Vagina (tissue), 2 donors: ENCODE measurements around the gene SYNDIG1L. TPM values are rescaled to one million over a fixed set of nuclear protein-coding genes. Genes with fewer than 3 reads are reported as not detected.

Experiments used
- DNase-seq, 2 donors: peaks; one replicate each; pipeline ENCODE4 v3.0.0-alpha.2; 2017; ENCODE audit errors: extremely low spot score in 2 of 2
- H3K27ac ChIP-seq: fragments of 200-600 bp; sonication (generic); one replicate; pipeline ENCODE4 v1.5.1; 2019
- H3K27me3 ChIP-seq: fragments of 200-600 bp; sonication (generic); one replicate; pipeline ENCODE4 v1.5.1; 2019
- H3K36me3 ChIP-seq, 2 donors: fragments of 200-600 bp; sonication (generic); one replicate each; pipeline ENCODE4 v1.5.1; 2017 to 2019
- H3K4me1 ChIP-seq: fragments of 200-600 bp; sonication (generic); one replicate; pipeline ENCODE4 v1.5.1; 2019
- H3K4me3 ChIP-seq, 2 donors: fragments of 200-600 bp; sonication (generic); 1 replicate in 1 of 2; 2 replicates in 1 of 2; pipeline ENCODE4 v1.5.1; 2016 to 2019
- H3K9me3 ChIP-seq: fragments of 200-600 bp; sonication (generic); one replicate; pipeline ENCODE4 v1.5.1; 2019
- POLR2A ChIP-seq, 2 donors: fragments of 450-650 bp; IDR thresholded peaks; one replicate each; pipeline ENCODE4 v1.6.1; 2017; ENCODE audit warnings: antibody characterized with exemption in 2 of 2, mild to moderate bottlenecking in 2 of 2, moderate library complexity in 2 of 2
- POLR2AphosphoS5 ChIP-seq, 2 donors: sonication (generic); formaldehyde crosslinking; IDR thresholded peaks; one replicate each; pipeline ENCODE4 v1.9.0; 2017; ENCODE audit warnings: antibody characterized with exemption in 2 of 2, mild to moderate bottlenecking in 2 of 2, low read depth in 1 of 2; ENCODE audit not compliant: insufficient read depth in 1 of 2
- intact Hi-C: fragments of 100-400 bp; cut with DNase I; formaldehyde crosslinking; loops from one replicate; pipeline ENCODE4 v1.15.1; 2023
- total RNA-seq: library from RNA; depleted of rRNA; stranded (reverse); fragments of >200 nt; gene quantifications from one replicate; pipeline ENCODE4 v1.2.3, GENCODE V29; 2016
- TF ChIP-seq, protein P1 (sequence below), 3 experiments: fragments of 450-650 bp in 2 of 3; fragments of 200-600 bp in 1 of 3; sonication (generic) in 1 of 3; IDR thresholded peaks; one replicate each; pipeline ENCODE4 v1.5.1; 2017 to 2019; ENCODE audit warnings: antibody characterized with exemption in 3 of 3, mild to moderate bottlenecking in 2 of 3, moderate library complexity in 2 of 3

Gene SYNDIG1L
- total RNA-seq, 1 donor from 2014 or later, result not detected

- Histone ChIP-seq H3K27ac (no peak overlapping the region), H3K27me3 (no peaks in the 10 kb centered on the region), H3K4me3 (no peak overlapping the region), H3K4me1 (peaks cover 6% of the 10 kb centered on the region), H3K36me3 (no peaks in the 10 kb centered on the region), H3K9me3 (no peaks in the 10 kb centered on the region)
- TF ChIP-seq POLR2A (IDR thresholded peaks at IDR 0.05) (no peak), POLR2AphosphoS5 (IDR thresholded peaks at IDR 0.05; ENCODE audit: insufficient read depth in 1 of 2, low read depth in 1 of 2) (no peak)
- TF ChIP-seq, protein P1, sequence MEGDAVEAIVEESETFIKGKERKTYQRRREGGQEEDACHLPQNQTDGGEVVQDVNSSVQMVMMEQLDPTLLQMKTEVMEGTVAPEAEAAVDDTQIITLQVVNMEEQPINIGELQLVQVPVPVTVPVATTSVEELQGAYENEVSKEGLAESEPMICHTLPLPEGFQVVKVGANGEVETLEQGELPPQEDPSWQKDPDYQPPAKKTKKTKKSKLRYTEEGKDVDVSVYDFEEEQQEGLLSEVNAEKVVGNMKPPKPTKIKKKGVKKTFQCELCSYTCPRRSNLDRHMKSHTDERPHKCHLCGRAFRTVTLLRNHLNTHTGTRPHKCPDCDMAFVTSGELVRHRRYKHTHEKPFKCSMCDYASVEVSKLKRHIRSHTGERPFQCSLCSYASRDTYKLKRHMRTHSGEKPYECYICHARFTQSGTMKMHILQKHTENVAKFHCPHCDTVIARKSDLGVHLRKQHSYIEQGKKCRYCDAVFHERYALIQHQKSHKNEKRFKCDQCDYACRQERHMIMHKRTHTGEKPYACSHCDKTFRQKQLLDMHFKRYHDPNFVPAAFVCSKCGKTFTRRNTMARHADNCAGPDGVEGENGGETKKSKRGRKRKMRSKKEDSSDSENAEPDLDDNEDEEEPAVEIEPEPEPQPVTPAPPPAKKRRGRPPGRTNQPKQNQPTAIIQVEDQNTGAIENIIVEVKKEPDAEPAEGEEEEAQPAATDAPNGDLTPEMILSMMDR (IDR thresholded peaks at IDR 0.05), result no peak
- DNase-seq, result no peak
- intact Hi-C loops, result no loop called here
Observed at GRCh38 chr14:74424606-74425005, 1.4 kb downstream of the SYNDIG1L start.

GRCh38 chr14:74423246-74423645, 2.8 kb downstream of the SYNDIG1L start:
- no peaks in the 10 kb centered on the region for H3K27me3 ChIP-seq
- H3K9me3 ChIP-seq, result no peaks in the 10 kb centered on the region
- peaks cover 6% of the 10 kb centered on the region for H3K4me1 ChIP-seq
- DNase-seq, result no peak
- H3K36me3 ChIP-seq, result no peaks in the 10 kb centered on the region
- no peak overlapping the region for H3K4me3 ChIP-seq
- intact Hi-C loops, result no loop called here
- TF ChIP-seq, protein P1 (IDR thresholded peaks at IDR 0.05), result no peak
- TF ChIP-seq POLR2A (IDR thresholded peaks at IDR 0.05) (no peak), POLR2AphosphoS5 (IDR thresholded peaks at IDR 0.05; ENCODE audit: insufficient read depth in 1 of 2, low read depth in 1 of 2) (no peak)
- no peak overlapping the region for H3K27ac ChIP-seq

DNA sequence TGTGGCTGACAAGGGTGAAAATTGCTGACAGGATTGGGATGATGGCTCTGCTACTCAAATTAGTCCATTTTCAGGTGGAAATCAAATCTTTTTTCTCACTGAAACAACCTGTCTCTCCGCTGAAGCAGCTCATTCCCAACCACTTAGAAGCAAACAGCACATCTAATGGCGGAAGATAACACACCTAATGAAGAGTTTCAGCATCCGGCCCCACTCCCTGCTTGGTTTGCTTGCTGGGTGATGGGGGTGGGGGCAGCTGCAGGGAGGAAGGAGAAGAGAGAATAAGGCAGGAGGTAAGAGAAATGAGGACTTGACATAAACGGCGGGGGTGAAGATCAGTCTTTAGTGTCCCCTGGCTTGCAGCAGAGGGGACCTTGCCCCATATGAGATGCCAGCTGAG, 4.0 kb downstream of the SYNDIG1L start:
- Histone ChIP-seq H3K36me3 (no peaks in the 10 kb centered on the region), H3K9me3 (no peaks in the 10 kb centered on the region), H3K4me1 (peaks cover 6% of the 10 kb centered on the region), H3K27me3 (no peaks in the 10 kb centered on the region), H3K4me3 (no peak overlapping the region), H3K27ac (no peak overlapping the region)
- no peak for DNase-seq
- intact Hi-C loops, result no loop called here
- TF ChIP-seq, protein P1 (IDR thresholded peaks at IDR 0.05), result no peak
- TF ChIP-seq POLR2AphosphoS5 (IDR thresholded peaks at IDR 0.05; ENCODE audit: insufficient read depth in 1 of 2, low read depth in 1 of 2), result no peak

DNA sequence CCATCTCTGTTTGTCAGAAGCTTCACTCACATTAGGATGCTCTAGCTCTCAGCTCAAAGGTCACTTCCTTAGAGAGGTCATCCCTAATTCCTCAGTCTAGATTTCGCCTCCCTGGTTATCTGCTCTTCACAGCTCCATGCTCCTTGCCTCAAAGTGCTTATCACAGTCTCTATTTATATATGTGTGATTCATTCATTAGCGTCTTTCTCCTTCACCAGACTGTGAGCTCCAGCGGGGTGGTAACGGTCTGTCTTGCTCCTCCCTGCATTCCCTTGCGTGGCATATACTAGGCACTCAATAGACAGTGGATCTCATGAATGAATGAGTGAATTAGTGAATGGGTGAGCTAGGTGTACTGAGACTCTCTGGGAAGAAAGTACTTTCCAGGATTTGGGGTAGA, 6.9 kb downstream of the SYNDIG1L start:
- Histone ChIP-seq H3K27me3 (no peaks in the 10 kb centered on the region), H3K4me1 (no peaks in the 10 kb centered on the region), H3K4me3 (no peak overlapping the region), H3K9me3 (no peaks in the 10 kb centered on the region), H3K36me3 (no peaks in the 10 kb centered on the region), H3K27ac (no peak overlapping the region)
- intact Hi-C loops, result no loop called here
- TF ChIP-seq POLR2AphosphoS5 (IDR thresholded peaks at IDR 0.05; ENCODE audit: insufficient read depth in 1 of 2, low read depth in 1 of 2) (no peak), POLR2A (IDR thresholded peaks at IDR 0.05) (no peak)
- TF ChIP-seq, protein P1 (IDR thresholded peaks at IDR 0.05), result no peak
- no peak for DNase-seq

- Histone ChIP-seq H3K9me3 (no peaks in the 10 kb centered on the region), H3K4me3 (no peak overlapping the region), H3K27me3 (no peaks in the 10 kb centered on the region), H3K36me3 (no peaks in the 10 kb centered on the region), H3K4me1 (no peaks in the 10 kb centered on the region), H3K27ac (no peak overlapping the region)
- intact Hi-C loops, result no loop called here
- no peak for DNase-seq
- TF ChIP-seq POLR2A (IDR thresholded peaks at IDR 0.05) (no peak), POLR2AphosphoS5 (IDR thresholded peaks at IDR 0.05; ENCODE audit: insufficient read depth in 1 of 2, low read depth in 1 of 2) (no peak)
- TF ChIP-seq, protein P1 (IDR thresholded peaks at IDR 0.05), result no peak
Observed at GRCh38 chr14:74418031-74418430, 8.0 kb downstream of the SYNDIG1L start.
